ENCODE measurements around the gene FLYWCH2.
"Not testable (repeated sequence)": the region's sequence is repeated elsewhere in the genome, so short reads cannot be mapped to it uniquely, and the experiment has no call there.

Gene FLYWCH2

GRCh38 chr16:2928151-2928550, 45.1 kb downstream of the FLYWCH2 start:
- in situ Hi-C loops (cut with HindIII; ENCODE audit: low pct_ligation_motif_present, low pct_unique_long_range_greater_than_20kb, low sequenced_read_pairs); DNase-seq: not testable (repeated sequence)

GRCh38 chr16:2928796-2929195, 45.8 kb downstream of the FLYWCH2 start:
- in situ Hi-C loops (cut with HindIII; ENCODE audit: low pct_ligation_motif_present, low pct_unique_long_range_greater_than_20kb, low sequenced_read_pairs) = no loop called here
- DNase-seq = no peak

GRCh38 chr16:2929693-2930092, 46.7 kb downstream of the FLYWCH2 start:
- no peak for DNase-seq
- in situ Hi-C loops (cut with HindIII; ENCODE audit: low pct_ligation_motif_present, low pct_unique_long_range_greater_than_20kb, low sequenced_read_pairs) = no loop called here

DNA sequence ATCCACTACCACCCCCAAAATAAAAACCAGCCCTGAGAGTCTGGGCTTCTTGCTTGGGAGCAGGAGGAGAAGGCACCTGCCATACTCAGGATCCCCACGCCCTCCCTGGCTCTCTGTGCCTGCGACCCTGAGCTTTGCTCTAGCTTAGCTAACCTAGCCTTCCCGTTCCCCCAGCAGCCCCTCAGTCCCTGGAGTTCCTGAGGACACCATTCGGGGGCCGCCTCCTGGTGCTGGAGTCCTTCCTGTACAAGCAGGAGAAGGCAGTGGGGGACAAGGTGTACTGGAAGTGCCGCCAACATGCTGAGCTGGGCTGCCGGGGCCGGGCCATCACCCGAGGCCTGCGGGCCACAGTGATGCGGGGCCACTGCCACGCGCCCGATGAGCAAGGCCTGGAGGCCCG, 47.2 kb downstream of the FLYWCH2 start:
- in situ Hi-C loops (cut with HindIII; ENCODE audit: low pct_ligation_motif_present, low pct_unique_long_range_greater_than_20kb, low sequenced_read_pairs) = no loop called here
- DNase-seq = no peak

DNA sequence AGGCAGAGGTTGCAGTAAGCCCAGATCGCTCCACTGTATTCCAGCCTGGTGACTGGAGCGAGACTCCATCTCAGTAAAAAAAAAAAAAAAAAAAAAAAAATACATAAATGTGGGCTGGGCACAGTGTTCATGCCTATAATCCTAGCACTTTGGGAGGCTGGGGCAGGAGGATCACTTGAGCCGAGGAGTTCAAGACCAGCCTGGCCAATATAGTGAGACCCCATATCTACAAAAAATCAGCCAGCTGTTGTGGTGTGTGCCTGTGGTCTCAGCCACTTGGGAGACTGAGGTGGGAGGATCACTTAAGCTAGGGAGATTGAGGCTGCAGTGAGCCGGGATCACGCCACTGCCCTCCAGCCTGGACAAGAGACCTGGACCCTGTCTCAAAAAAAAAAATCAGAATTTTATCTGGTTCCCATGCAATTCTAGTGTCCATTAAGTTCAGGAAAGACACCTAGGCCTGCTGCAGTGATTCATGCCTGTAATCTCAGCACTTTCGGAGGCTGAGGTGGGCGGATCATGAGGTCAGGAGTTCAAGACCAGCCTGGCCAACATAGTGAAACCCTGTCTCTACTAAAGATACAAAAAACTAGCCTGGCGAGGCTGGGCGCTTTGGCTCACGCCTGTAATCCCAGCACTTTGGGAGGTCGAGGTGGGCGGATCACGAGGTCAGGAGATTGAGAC, 48.4 kb downstream of the FLYWCH2 start:
- in situ Hi-C loops (cut with HindIII; ENCODE audit: low pct_ligation_motif_present, low pct_unique_long_range_greater_than_20kb, low sequenced_read_pairs); DNase-seq: not testable (repeated sequence)

GRCh38 chr16:2933136-2933535, 50.1 kb downstream of the FLYWCH2 start:
- DNase-seq = no peak
- in situ Hi-C loops (cut with HindIII; ENCODE audit: low pct_ligation_motif_present, low pct_unique_long_range_greater_than_20kb, low sequenced_read_pairs) = no loop called here

DNA sequence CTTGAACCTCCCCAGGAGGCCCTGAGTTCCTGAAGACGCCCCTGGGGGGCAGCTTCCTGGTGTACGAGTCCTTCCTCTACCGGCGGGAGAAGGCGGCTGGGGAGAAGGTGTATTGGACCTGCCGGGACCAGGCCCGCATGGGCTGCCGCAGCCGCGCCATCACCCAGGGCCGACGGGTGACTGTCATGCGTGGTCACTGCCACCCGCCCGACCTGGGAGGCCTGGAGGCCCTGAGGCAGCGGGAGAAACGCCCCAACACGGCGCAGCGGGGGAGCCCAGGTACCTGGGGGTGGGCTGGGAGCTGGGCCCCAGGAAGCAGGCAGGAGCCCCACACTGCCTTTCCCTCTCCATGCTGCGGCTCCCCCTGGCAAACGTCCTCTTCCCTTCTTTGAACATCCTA, 50.7 kb downstream of the FLYWCH2 start:
- in situ Hi-C loops (cut with HindIII; ENCODE audit: low pct_ligation_motif_present, low pct_unique_long_range_greater_than_20kb, low sequenced_read_pairs) = no loop called here
- DNase-seq = no peak

DNA sequence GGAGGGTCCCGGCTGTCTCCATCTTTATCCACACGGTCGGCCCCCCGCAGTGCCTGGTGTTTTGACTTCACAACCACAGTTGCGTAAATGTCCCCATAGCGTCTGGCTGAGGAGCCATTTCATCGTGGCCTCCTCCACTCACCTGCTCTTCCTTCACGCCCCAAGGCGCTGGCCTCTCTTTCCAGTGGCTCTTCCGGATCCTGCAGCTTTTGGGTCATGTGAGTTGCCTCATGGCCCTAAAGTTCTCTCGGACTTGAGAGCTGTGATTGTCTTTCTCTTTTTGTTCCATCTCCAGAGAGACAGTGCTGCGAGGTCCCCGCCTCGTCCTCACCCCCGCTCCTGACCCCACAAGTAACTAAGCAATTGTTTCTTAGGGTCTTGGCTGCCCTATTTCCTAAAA, 51.4 kb downstream of the FLYWCH2 start:
- DNase-seq = no peak
- in situ Hi-C loops (cut with HindIII; ENCODE audit: low pct_ligation_motif_present, low pct_unique_long_range_greater_than_20kb, low sequenced_read_pairs) = no loop called here

- in situ Hi-C loops (cut with HindIII; ENCODE audit: low pct_ligation_motif_present, low pct_unique_long_range_greater_than_20kb, low sequenced_read_pairs) = no loop called here
- DNase-seq = no peak
These were observed 53.5 kb downstream of the FLYWCH2 start for GRCh38 chr16:2936436-2937011.

- in situ Hi-C loops (cut with HindIII; ENCODE audit: low pct_ligation_motif_present, low pct_unique_long_range_greater_than_20kb, low sequenced_read_pairs) = no loop called here
These were observed 54.2 kb downstream of the FLYWCH2 start for GRCh38 chr16:2937170-2937569.

DNA sequence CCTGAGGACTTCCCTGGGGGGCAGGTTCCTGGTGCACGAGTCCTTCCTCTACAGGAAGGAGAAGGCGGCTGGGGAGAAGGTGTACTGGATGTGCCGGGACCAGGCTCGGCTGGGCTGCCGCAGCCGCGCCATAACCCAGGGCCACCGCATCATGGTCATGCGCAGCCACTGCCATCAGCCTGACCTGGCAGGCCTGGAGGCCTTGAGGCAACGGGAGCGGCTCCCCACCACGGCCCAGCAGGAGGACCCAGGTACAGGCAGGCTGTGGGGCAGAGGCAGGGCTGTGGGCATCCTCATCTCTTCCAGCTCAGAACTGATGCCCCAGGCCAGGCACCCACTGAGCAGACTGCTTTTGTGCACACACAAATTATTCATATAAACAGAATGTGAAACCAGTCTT, 55.2 kb downstream of the FLYWCH2 start:
- in situ Hi-C loops (cut with HindIII; ENCODE audit: low pct_ligation_motif_present, low pct_unique_long_range_greater_than_20kb, low sequenced_read_pairs) = no loop called here
- DNase-seq = no peak

More at GRCh38 chr16:2937170-2937569, 54.2 kb downstream of the FLYWCH2 start:
- no peak for DNase-seq

- DNase-seq = no peak
- in situ Hi-C loops (cut with HindIII; ENCODE audit: low pct_ligation_motif_present, low pct_unique_long_range_greater_than_20kb, low sequenced_read_pairs) = no loop called here
These were observed 57.0 kb downstream of the FLYWCH2 start for GRCh38 chr16:2939968-2940367.

DNA sequence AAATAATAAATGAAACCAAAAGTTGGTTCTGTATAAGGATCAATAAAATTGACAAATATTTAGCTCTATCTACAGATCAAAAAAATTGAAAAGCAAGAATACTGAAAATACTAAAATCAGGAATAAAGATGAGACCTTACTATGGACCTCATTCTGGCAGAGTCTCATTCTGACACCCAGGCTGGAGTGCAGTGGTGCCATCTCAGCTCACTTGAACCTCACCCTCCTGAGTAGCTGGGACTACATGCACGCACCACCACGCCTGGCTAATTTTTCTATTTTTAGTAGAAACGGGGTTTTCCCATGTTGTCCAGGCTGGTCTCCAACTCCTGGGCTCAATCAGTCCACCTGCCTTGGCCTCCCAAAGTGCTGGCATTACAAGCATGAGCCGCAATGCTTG, 59.0 kb downstream of the FLYWCH2 start:
- no peak for DNase-seq
- in situ Hi-C loops (cut with HindIII; ENCODE audit: low pct_ligation_motif_present, low pct_unique_long_range_greater_than_20kb, low sequenced_read_pairs) = no loop called here

GRCh38 chr16:2943716-2944115, 60.7 kb downstream of the FLYWCH2 start:
- DNase-seq; in situ Hi-C loops (cut with HindIII; ENCODE audit: low pct_ligation_motif_present, low pct_unique_long_range_greater_than_20kb, low sequenced_read_pairs): not testable (repeated sequence)

DNA sequence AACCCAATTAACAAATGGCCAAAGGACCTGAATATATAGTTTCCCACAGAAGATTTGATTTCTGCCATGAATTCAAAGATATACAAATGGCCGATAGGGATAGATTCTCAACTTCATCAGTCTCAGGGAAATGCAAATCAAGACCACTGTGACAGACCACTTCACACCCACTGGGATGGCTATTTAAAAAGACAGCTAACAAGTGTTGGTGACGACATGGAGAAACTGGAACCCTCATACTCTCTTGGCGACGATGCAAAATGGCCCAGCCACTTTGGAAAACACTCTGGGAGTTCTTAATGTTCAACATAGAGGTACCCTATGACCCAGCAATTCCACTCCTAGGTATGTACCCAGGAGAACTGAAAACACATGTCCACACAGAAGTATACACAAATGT, 63.6 kb downstream of the FLYWCH2 start:
- in situ Hi-C loops (cut with HindIII; ENCODE audit: low pct_ligation_motif_present, low pct_unique_long_range_greater_than_20kb, low sequenced_read_pairs) = no loop called here
- no peak for DNase-seq

All from ACHN (cell line).